Transverse colon (tissue), 4 donors: ENCODE data around the gene HLA-DQB2. TPM values are rescaled to one million over a fixed set of nuclear protein-coding genes. Genes with fewer than 3 reads are reported as not detected.

ENCODE experiments used
- DNase-seq: peaks from one replicate; pipeline ENCODE4 v3.0.0-alpha.2; 2019
- H3K27ac ChIP-seq, 4 donors: fragments of 200-600 bp; sonication (generic); 2 replicates each; pipeline ENCODE4 v1.5.1; 2016 to 2018; ENCODE audit warnings: inconsistent platforms in 4 of 4
- H3K27me3 ChIP-seq: fragments of 200-600 bp; sonication (generic); 2 replicates; pipeline ENCODE4 v1.5.1; 2017; ENCODE audit warnings: inconsistent platforms
- H3K36me3 ChIP-seq, 4 donors: fragments of 200-600 bp; sonication (generic); 2 replicates each; pipeline ENCODE4 v1.5.1; 2017 to 2019; ENCODE audit warnings: inconsistent platforms in 4 of 4
- H3K4me1 ChIP-seq, 4 donors: fragments of 200-600 bp; sonication (generic); 2 replicates each; pipeline ENCODE4 v1.5.1; 2017 to 2020; ENCODE audit warnings: inconsistent platforms in 4 of 4
- H3K4me3 ChIP-seq, 4 donors: fragments of 200-600 bp; sonication (generic); 1 replicate in 1 of 4; 2 replicates in 3 of 4; pipeline versions ENCODE4 v1.5.1 to v1.6.1; 2017 to 2019; ENCODE audit warnings: inconsistent platforms in 4 of 4
- H3K9me3 ChIP-seq, 2 donors: fragments of 200-600 bp; sonication (generic); 2 replicates each; pipeline ENCODE4 v1.5.1; 2017 to 2019; ENCODE audit warnings: inconsistent platforms in 2 of 2
- CTCF ChIP-seq, 5 experiments: fragments of 200-600 bp in 3 of 5; fragments of 450-650 bp in 2 of 5; sonication (generic) in 3 of 5; IDR thresholded peaks; 1 replicate in 2 of 5; 2 replicates in 3 of 5; pipeline ENCODE4 v1.5.1; 2016 to 2017; ENCODE audit warnings: antibody characterized with exemption in 5 of 5, inconsistent platforms in 3 of 5, mild to moderate bottlenecking in 2 of 5, moderate library complexity in 1 of 5
- EP300 ChIP-seq: sonication (generic); formaldehyde crosslinking; IDR thresholded peaks from one replicate; pipeline ENCODE4 v1.6.1; 2017; ENCODE audit warnings: antibody characterized with exemption, low read depth
- POLR2A ChIP-seq: fragments of 450-650 bp; IDR thresholded peaks from one replicate; pipeline ENCODE4 v1.6.1; 2016; ENCODE audit warnings: antibody characterized with exemption, mild to moderate bottlenecking, moderate library complexity
- POLR2AphosphoS5 ChIP-seq, 3 donors: sonication (generic); formaldehyde crosslinking; IDR thresholded peaks; one replicate each; pipeline ENCODE4 v1.6.1; 2016; ENCODE audit warnings: antibody characterized with exemption in 3 of 3
- WGBS, 2 donors: methylation state at CpG; one replicate each; pipeline ENCODE4 v1.1.5; 2018; ENCODE audit warnings: low coverage in 1 of 2; 5-methylcytosine and 5-hydroxymethylcytosine counted together
- in situ Hi-C, 4 donors: fragments of 200-750 bp; cut with MboI; loops; one replicate each; pipeline versions ENCODE4 v1.15.0 to v1.15.1; 2017; ENCODE audit warnings: low sequenced_read_pairs in 3 of 4, low pct_ligation_motif_present in 1 of 4, low pct_unique_long_range_greater_than_20kb in 1 of 4
- intact Hi-C: fragments of 100-400 bp; cut with DNase I; formaldehyde crosslinking; loops from one replicate; pipeline ENCODE4 v1.15.1; 2023; ENCODE audit warnings: low total_unique reads
- total RNA-seq, 4 donors: library from RNA; depleted of rRNA; stranded (reverse); fragments of >200 nt; gene quantifications; one replicate each; pipeline ENCODE4 v1.1.0, GENCODE V29; 2016

The HLA-DQB2 gene
- total RNA-seq, 4 donors from 2014 or later = 0.27 to 0.32 TPM; not detected in 2

DNA sequence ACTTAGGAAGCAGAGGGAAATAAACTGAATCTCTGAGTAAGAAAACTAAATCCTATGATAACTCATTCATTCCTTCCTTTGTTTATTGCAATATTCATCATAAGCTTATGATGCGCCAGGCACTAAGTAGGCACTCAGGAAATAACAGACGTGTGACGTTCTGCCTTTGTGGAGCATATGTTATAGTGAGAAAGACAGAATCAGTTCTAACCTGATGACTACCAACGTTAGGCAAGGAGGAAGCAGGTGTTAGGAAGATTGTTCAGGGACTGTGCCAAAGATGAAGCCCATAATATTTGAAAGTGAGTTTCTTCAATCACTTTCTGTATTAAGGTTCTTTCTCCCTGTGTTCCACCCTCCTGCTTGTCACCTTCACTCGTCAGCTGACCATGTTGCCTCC, 18.6 kb downstream of the HLA-DQB2 start:
- TF ChIP-seq POLR2A = no peak
- no peak for TF ChIP-seq CTCF (IDR thresholded peaks at IDR 0.05)
- TF ChIP-seq POLR2AphosphoS5 (IDR thresholded peaks at IDR 0.05) = no peak
- no peak for TF ChIP-seq EP300

GRCh38 chr6:32742374-32742773, 21.0 kb downstream of the HLA-DQB2 start:
- WGBS, 2 donors = 75 to 85% methylated on average over 2 to 3 of the region's 3 CpGs
- Histone ChIP-seq H3K4me3 (no peak overlapping the region), H3K4me1 (no peaks in the 10 kb centered on the region), H3K36me3 (no peaks in the 10 kb centered on the region), H3K27me3 (peaks cover 18% of the 10 kb centered on the region), H3K27ac (no peak overlapping the region), H3K9me3 (no peaks in the 10 kb centered on the region)
- intact Hi-C loops = no loop called here
- DNase-seq = no peak
- in situ Hi-C loops = loop anchor here in 2 of 4 donors (5.0 kb wide), 1 partner anchor 105 kb away; the partner anchor contains the start of gene HLA-DQA1 (in 2 of the 2)
- TF ChIP-seq POLR2A (no peak), CTCF (IDR thresholded peaks at IDR 0.05) (no peak), POLR2AphosphoS5 (IDR thresholded peaks at IDR 0.05) (no peak), EP300 (no peak)

More for the DNA sequence above, 18.6 kb downstream of the HLA-DQB2 start:
- 33 to 34% methylated on average over 5 of the region's 5 CpGs for whole genome bisulfite sequencing, 2 donors
- no peak overlapping the region for H3K27ac ChIP-seq
- DNase-seq = no peak
- H3K9me3 ChIP-seq = no peaks in the 10 kb centered on the region
- in situ Hi-C loops = loop anchor here in 2 of 4 donors (5.0 kb wide), 1 partner anchor 107 kb away; the partner anchor contains the start of gene HLA-DQA1 (in 2 of the 2)
- intact Hi-C loops = no loop called here
- peaks cover 35% of the 10 kb centered on the region for H3K27me3 ChIP-seq
- H3K36me3 ChIP-seq = no peaks in the 10 kb centered on the region
- no peak overlapping the region for H3K4me3 ChIP-seq
- H3K4me1 ChIP-seq = no peaks in the 10 kb centered on the region

- no peaks in the 10 kb centered on the region for H3K36me3 ChIP-seq
- intact Hi-C loops = no loop called here
- in situ Hi-C loops = loop anchor here in 2 of 4 donors (5.0 kb wide), 1 partner anchor 104 kb away; the partner anchor contains the start of gene HLA-DQA1 (in 2 of the 2)
- TF ChIP-seq POLR2AphosphoS5 (IDR thresholded peaks at IDR 0.05) (no peak), EP300 (no peak), CTCF (IDR thresholded peaks at IDR 0.05) (no peak), POLR2A (no peak)
- H3K4me1 ChIP-seq = no peaks in the 10 kb centered on the region
- WGBS, 2 donors = 53 to 72% methylated on average over 4 to 7 of the region's 7 CpGs
- H3K9me3 ChIP-seq = no peaks in the 10 kb centered on the region
- peaks cover 18% of the 10 kb centered on the region for H3K27me3 ChIP-seq
- H3K27ac ChIP-seq = no peak within 1 kb of the TSS
- H3K4me3 ChIP-seq = no peak within 1 kb of the TSS
- DNase-seq = no peak
These were observed 22.0 kb downstream of the HLA-DQB2 start, which contains the start of gene HLA-DQA2 for GRCh38 chr6:32741031-32741960. TSS of gene HLA-DQA2 (plus strand) at chr6:32741391. CDS start at chr6:32741444, 53 bp downstream.

- intact Hi-C loops (no loop called here), in situ Hi-C loops (no loop called here)
- H3K36me3 ChIP-seq = no peaks in the 10 kb centered on the region
- DNase-seq = no peak
- no peak overlapping the region for H3K27ac ChIP-seq
- H3K4me1 ChIP-seq = no peaks in the 10 kb centered on the region
- peaks cover 18% of the 10 kb centered on the region for H3K27me3 ChIP-seq
- H3K9me3 ChIP-seq = no peaks in the 10 kb centered on the region
- 50 to 62% methylated on average over 2 of the region's 2 CpGs for WGBS, 2 donors
- H3K4me3 ChIP-seq = no peak overlapping the region
- TF ChIP-seq POLR2A (no peak), EP300 (no peak), POLR2AphosphoS5 (IDR thresholded peaks at IDR 0.05) (no peak), CTCF (IDR thresholded peaks at IDR 0.05) (no peak)
These were observed 25.2 kb downstream of the HLA-DQB2 start for GRCh38 chr6:32738126-32738525.
